ENCODE results near the gene ZSWIM8.

GRCh38 chr10:73793456-73793855 is 8.1 kb downstream of the ZSWIM8 start:
- no peak for TF ChIP-seq POLR2AphosphoS5 (IDR thresholded peaks at IDR 0.05; ENCODE audit: low read depth, low read length)
- no peak for TF ChIP-seq TAF1 (IDR thresholded peaks at IDR 0.05; ENCODE audit: borderline replicate concordance, low read depth, low read length)

Data from GM12892 (cell line).